NB4 (cell line): ENCODE data around the gene P2RY8.

Experiments used
- POLR2A ChIP-seq: IDR thresholded peaks from 2 replicates; pipeline ENCODE4 v1.6.1; 2011; ENCODE audit warnings: mild to moderate bottlenecking; ENCODE audit not compliant: insufficient read length; ENCODE audit errors: extremely low read depth
- TF ChIP-seq, protein P1 (sequence below): IDR thresholded peaks from one replicate; pipeline ENCODE4 v1.5.1; 2012; ENCODE audit warnings: low read depth, low read length

GRCh38 chrX:1536712-1537030 lies 314 bp downstream of the P2RY8 start:
- TF ChIP-seq, protein P1, sequence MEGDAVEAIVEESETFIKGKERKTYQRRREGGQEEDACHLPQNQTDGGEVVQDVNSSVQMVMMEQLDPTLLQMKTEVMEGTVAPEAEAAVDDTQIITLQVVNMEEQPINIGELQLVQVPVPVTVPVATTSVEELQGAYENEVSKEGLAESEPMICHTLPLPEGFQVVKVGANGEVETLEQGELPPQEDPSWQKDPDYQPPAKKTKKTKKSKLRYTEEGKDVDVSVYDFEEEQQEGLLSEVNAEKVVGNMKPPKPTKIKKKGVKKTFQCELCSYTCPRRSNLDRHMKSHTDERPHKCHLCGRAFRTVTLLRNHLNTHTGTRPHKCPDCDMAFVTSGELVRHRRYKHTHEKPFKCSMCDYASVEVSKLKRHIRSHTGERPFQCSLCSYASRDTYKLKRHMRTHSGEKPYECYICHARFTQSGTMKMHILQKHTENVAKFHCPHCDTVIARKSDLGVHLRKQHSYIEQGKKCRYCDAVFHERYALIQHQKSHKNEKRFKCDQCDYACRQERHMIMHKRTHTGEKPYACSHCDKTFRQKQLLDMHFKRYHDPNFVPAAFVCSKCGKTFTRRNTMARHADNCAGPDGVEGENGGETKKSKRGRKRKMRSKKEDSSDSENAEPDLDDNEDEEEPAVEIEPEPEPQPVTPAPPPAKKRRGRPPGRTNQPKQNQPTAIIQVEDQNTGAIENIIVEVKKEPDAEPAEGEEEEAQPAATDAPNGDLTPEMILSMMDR = no peak
- no peak for TF ChIP-seq POLR2A
